NT2/D1 (cell line): ENCODE data around the gene LHFPL5.

Source experiments
- DNase-seq: peaks from one replicate; pipeline ENCODE4 v3.0.0-alpha.2; 2011; ENCODE audit warnings: low read depth, low spot score
- H3K27me3 ChIP-seq: 2 replicates; pipeline ENCODE4 v1.6.0; 2011; ENCODE audit warnings: mild to moderate bottlenecking; ENCODE audit not compliant: insufficient read length, insufficient read depth
- H3K36me3 ChIP-seq: 2 replicates; pipeline ENCODE4 v1.6.1; 2011; ENCODE audit warnings: mild to moderate bottlenecking, low read length, mixed read lengths; ENCODE audit not compliant: insufficient read depth, insufficient read length
- H3K4me1 ChIP-seq: 2 replicates; pipeline ENCODE4 v1.5.1; 2011; ENCODE audit not compliant: insufficient read depth, insufficient read length
- H3K4me3 ChIP-seq: 2 replicates; pipeline ENCODE4 v1.5.1; 2011; ENCODE audit warnings: low read depth; ENCODE audit not compliant: insufficient read length
- H3K9ac ChIP-seq: 2 replicates; pipeline ENCODE4 v1.6.0; 2011; ENCODE audit warnings: low read depth; ENCODE audit not compliant: insufficient read length
- H3K9me3 ChIP-seq: 2 replicates; pipeline ENCODE4 v1.5.1; 2011; ENCODE audit warnings: mild to moderate bottlenecking, low read length; ENCODE audit not compliant: insufficient read depth
- SUZ12 ChIP-seq: IDR thresholded peaks from 2 replicates; pipeline ENCODE4 v1.6.1; 2011; ENCODE audit not compliant: insufficient read length, insufficient read depth; ENCODE audit errors: extremely low read depth
- YY1 ChIP-seq: IDR thresholded peaks from 2 replicates; pipeline ENCODE4 v1.6.1; 2011; ENCODE audit not compliant: insufficient read length, insufficient read depth
- ZNF274 ChIP-seq: IDR thresholded peaks from 2 replicates; pipeline ENCODE4 v1.6.1; 2011; ENCODE audit warnings: mild to moderate bottlenecking, low read depth, low read length

The LHFPL5 gene

DNA sequence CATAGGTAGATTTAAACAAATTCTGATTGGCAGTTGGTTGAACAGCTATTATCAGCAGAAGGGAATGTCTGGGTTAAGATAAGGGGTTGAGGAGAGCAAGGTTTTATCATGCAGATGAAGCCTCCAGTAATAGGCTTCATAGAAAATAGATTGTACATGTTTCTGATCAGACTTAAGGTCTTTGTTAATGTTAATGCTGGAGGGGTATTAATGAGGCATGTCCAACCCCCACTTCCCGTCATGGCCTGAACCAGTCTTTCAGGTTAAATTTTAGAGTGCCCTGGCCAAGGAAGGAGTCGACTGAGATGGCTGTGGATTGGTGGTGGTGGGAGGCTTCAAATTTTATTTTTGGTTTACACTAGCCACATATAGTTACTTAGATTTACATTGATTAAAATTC, 21.0 kb upstream of the LHFPL5 start:
- no peak overlapping the region for H3K4me3 ChIP-seq
- H3K27me3 ChIP-seq = no peaks in the 10 kb centered on the region
- TF ChIP-seq SUZ12 = no peak
- TF ChIP-seq YY1 = no peak
- no peak for TF ChIP-seq ZNF274
- no peaks in the 10 kb centered on the region for H3K9me3 ChIP-seq
- H3K9ac ChIP-seq = no peak overlapping the region
- DNase-seq = no peak
- H3K4me1 ChIP-seq = no peaks in the 10 kb centered on the region
- no peaks in the 10 kb centered on the region for H3K36me3 ChIP-seq

DNA sequence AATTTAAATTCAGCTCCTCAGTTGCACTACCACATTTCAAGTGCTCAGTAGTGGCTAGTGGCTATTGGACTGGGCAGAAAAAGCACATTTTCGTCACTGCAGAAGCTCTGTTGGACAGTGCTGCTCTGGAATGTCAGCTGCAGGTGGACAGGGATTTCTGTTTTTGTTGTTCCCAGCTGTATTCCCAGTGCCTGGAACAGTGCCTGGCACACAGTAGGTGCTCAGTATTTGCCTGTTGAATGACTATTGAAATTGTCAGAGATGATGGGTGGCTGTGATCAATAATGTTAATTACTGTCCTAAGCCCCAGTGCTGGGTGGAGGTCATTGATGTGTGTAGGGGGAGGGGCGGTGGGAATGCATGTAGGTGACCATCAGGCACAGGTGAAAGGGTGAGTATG, 18.9 kb upstream of the LHFPL5 start:
- TF ChIP-seq YY1 (no peak), SUZ12 (no peak), ZNF274 (no peak)
- Histone ChIP-seq H3K4me3 (no peak overlapping the region), H3K9ac (no peak overlapping the region), H3K4me1 (no peaks in the 10 kb centered on the region), H3K9me3 (no peaks in the 10 kb centered on the region), H3K27me3 (no peaks in the 10 kb centered on the region), H3K36me3 (no peaks in the 10 kb centered on the region)
- no peak for DNase-seq

DNA sequence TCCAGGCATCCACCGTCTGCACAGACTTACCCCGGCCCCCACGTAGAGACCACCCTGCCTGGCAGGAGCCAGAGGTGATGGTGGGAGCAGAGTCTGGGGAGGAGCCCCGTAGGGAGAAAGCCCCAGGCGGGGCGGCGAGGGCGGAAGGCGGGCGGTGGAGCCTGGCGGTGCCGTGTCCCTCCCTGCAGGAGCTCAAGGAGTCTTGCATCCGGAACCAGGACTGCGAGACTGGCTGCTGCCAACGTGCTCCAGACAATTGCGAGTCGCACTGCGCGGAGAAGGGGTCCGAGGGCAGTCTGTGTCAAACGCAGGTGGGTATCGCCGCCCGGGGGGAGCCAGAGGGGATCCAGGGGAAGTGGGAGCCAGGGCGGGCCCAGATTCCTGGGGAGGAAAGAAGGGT, 18.3 kb upstream of the LHFPL5 start:
- no peaks in the 10 kb centered on the region for H3K4me1 ChIP-seq
- H3K4me3 ChIP-seq = no peak overlapping the region
- no peak overlapping the region for H3K9ac ChIP-seq
- DNase-seq = no peak
- H3K9me3 ChIP-seq = no peaks in the 10 kb centered on the region
- H3K27me3 ChIP-seq = no peaks in the 10 kb centered on the region
- TF ChIP-seq YY1 (no peak), ZNF274 (no peak), SUZ12 (no peak)
- no peaks in the 10 kb centered on the region for H3K36me3 ChIP-seq

DNA sequence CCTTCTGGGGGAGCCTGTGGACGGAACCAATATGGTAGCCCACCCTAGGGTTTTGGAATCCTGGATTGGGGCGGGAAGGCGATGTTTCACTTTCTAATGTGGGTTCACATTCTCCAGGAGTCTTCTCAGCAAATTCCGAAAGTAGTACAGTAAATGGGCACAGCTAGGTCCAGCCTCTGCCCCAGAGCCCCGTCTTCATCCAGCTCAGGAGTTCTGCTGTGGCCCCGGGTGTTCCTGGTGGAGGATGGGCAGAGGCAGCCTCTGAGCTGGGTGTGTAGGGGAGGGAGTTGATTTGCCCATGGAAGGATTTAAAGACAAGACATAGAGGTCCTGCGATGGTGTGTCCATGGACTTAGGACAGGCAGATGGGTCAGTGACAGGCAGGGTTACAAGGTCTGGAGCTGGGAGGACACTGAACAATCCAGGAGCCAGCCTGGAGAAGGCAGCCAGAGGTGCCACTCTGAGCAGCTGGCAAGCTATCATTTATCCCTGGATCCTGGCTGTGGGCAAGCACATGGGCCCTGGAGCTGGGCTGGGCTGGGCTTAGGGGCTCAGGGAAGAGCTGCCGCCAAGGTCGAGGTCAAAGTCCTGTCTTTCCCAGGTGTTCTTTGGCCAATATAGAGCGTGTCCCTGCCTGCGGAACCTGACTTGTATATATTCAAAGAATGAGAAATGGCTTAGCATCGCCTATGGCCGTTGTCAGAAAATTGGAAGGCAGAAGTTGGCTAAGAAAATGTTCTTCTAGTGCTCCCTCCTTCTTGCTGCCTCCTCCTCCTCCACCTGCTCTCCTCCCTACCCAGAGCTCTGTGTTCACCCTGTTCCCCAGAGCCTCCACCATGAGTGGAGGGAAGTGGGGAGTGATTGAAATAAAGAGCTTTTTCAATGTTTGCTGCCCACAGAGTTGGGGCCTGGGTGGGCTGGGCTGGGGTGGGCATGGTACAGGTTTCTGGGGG, 17.6 kb upstream of the LHFPL5 start:
- Histone ChIP-seq H3K9me3 (no peaks in the 10 kb centered on the region), H3K9ac (no peak overlapping the region), H3K36me3 (no peaks in the 10 kb centered on the region), H3K4me3 (no peak overlapping the region), H3K27me3 (no peaks in the 10 kb centered on the region), H3K4me1 (no peaks in the 10 kb centered on the region)
- no peak for TF ChIP-seq ZNF274
- no peak for TF ChIP-seq SUZ12
- TF ChIP-seq YY1 = no peak
- DNase-seq = no peak

DNA sequence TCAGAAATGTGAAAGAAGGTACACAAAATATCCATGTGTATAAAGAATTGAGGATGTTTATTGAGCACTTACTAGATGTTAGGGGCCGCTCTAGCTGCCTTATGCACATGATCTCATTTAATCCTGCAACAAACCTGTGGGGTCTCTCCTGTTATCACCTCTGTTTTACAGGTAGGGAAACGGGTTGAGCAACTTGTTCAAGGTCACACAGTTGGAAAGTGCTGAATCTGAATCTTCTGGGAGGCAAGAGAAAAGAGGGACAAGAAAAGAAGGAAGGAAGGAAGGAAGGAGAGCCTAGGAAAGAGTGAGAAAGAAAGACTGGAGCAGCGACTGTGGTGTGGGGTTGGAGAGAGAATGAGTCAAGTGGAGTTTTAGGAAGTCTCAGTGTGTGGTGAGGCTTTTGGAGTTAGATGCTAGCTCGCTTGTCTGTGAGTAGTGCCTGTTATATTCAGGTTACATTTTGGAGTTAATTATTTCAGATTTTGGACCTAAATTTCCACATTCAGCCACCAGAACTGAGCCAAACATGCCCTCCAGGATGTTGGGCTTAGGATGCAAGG, 16.6 kb upstream of the LHFPL5 start:
- H3K4me3 ChIP-seq = no peak overlapping the region

DNA sequence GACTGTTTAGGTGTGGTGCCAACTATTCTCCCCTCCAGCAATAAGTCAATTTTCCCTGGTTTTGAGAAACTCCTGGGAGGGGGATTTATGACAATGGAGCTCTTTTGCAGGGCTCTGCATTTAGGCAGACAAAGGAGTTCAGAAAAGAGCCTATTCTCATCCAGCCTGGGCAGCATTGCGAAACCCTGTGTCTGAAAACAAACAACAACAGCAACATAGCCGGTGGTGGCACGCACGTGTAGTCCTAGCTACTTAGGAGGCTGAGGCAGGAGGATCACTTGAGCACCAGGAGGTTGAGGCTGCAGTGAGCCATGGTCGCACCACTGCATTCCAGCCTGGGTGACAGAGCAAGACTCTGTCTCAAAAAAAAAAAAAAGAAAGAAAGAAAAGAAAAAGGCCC, 14.5 kb upstream of the LHFPL5 start:
- no peaks in the 10 kb centered on the region for H3K9me3 ChIP-seq
- TF ChIP-seq YY1 = no peak
- no peaks in the 10 kb centered on the region for H3K27me3 ChIP-seq
- H3K9ac ChIP-seq = no peak overlapping the region
- H3K36me3 ChIP-seq = no peaks in the 10 kb centered on the region
- DNase-seq = no peak
- no peaks in the 10 kb centered on the region for H3K4me1 ChIP-seq
- no peak overlapping the region for H3K4me3 ChIP-seq

More for the DNA sequence above, 16.6 kb upstream of the LHFPL5 start:
- TF ChIP-seq YY1 (no peak), ZNF274 (no peak), SUZ12 (no peak)
- H3K9ac ChIP-seq = no peak overlapping the region
- no peak for DNase-seq
- no peaks in the 10 kb centered on the region for H3K36me3 ChIP-seq
- H3K4me1 ChIP-seq = no peaks in the 10 kb centered on the region
- no peaks in the 10 kb centered on the region for H3K27me3 ChIP-seq
- no peaks in the 10 kb centered on the region for H3K9me3 ChIP-seq
